Stimulated activated CD8-positive, alpha-beta memory T cell treated with anti-CD3 and anti-CD28 coated beads, Interleukin-4, amount 100 ng/mL, for 4 hours (primary cell): ENCODE results near the gene RNF39.
"Not testable (repeated sequence)": the region's sequence is repeated elsewhere in the genome, so short reads cannot be mapped to it uniquely, and the experiment has no call there.

Experiments used
- DNase-seq, 2 donors: peaks; one replicate each; pipeline ENCODE4 v3.0.0-alpha.2; 2020; ENCODE audit warnings: low read depth in 2 of 2, low spot score in 1 of 2

RNF39 gene

GRCh38 chr6:30075094-30075789, at the start of gene RNF39:
TSS of gene RNF39 (minus strand) at chr6:30075769. CDS start at chr6:30075585, 184 bp downstream.
- no peak for DNase-seq

GRCh38 chr6:30122515-30122914, 46.9 kb upstream of the RNF39 start:
- no peak for DNase-seq

- no peak for DNase-seq
Observed at GRCh38 chr6:30121446-30122366, 46.1 kb upstream of the RNF39 start.

- DNase-seq, result not testable (repeated sequence)
Observed at GRCh38 chr6:30118691-30119090, 43.1 kb upstream of the RNF39 start.

- no peak for DNase-seq
Observed at GRCh38 chr6:30116724-30117123, 41.2 kb upstream of the RNF39 start.

- no peak for DNase-seq
Observed at GRCh38 chr6:30113841-30114240, 38.3 kb upstream of the RNF39 start.

- no peak for DNase-seq
Observed at GRCh38 chr6:30113003-30113759, 37.6 kb upstream of the RNF39 start, which contains the start of gene TRIM31. TSS of gene TRIM31 (minus strand) at chr6:30113090. CDS start at chr6:30112805, 285 bp downstream.

- DNase-seq, result no peak
Observed at GRCh38 chr6:30112402-30112994, 36.9 kb upstream of the RNF39 start.

- no peak for DNase-seq
Observed at GRCh38 chr6:30111266-30111856, 35.8 kb upstream of the RNF39 start.

GRCh38 chr6:30104661-30105060, 29.1 kb upstream of the RNF39 start:
- no peak for DNase-seq

GRCh38 chr6:30103872-30104179, 28.3 kb upstream of the RNF39 start:
- no peak for DNase-seq

- peak; percentile 70 to 71 for DNase-seq
Observed at GRCh38 chr6:30102970-30103871, 27.7 kb upstream of the RNF39 start.

- DNase-seq, result no peak
Observed at GRCh38 chr6:30102414-30102969, 26.9 kb upstream of the RNF39 start.

GRCh38 chr6:30101444-30102413, 26.2 kb upstream of the RNF39 start:
- peak in 1 of 2 donors; percentile 39 for DNase-seq

GRCh38 chr6:30100585-30101443, 25.2 kb upstream of the RNF39 start:
- DNase-seq, result no peak

- DNase-seq, result no peak
Observed at GRCh38 chr6:30100154-30100553, 24.6 kb upstream of the RNF39 start.
